AG10803 (cell line): Measurements from ENCODE around the gene TBC1D32.

ENCODE experiments used
- DNase-seq: peaks from one replicate; pipeline ENCODE4 v3.0.0; 2010; ENCODE audit warnings: low read depth
- H3K4me3 ChIP-seq: 2 replicates; pipeline ENCODE4 v1.5.1; 2011; ENCODE audit warnings: mild to moderate bottlenecking, low read length, control low read depth
- CTCF ChIP-seq: conservative IDR thresholded peaks from 2 replicates; pipeline ENCODE4 v1.5.1; 2011; ENCODE audit warnings: mild to moderate bottlenecking, low read length, control low read depth, inconsistent platforms

The TBC1D32 gene

GRCh38 chr6:121042766-121043165 is 291.5 kb downstream of the TBC1D32 start:
- no peak overlapping the region for H3K4me3 ChIP-seq
- no peak for TF ChIP-seq CTCF
- no peak for DNase-seq

- TF ChIP-seq CTCF, result no peak
- no peak for DNase-seq
- no peak overlapping the region for H3K4me3 ChIP-seq
Measured at GRCh38 chr6:121040831-121041230, 293.4 kb downstream of the TBC1D32 start.

GRCh38 chr6:121033091-121033490 is 301.2 kb downstream of the TBC1D32 start:
- H3K4me3 ChIP-seq, result no peak overlapping the region
- no peak for TF ChIP-seq CTCF
- no peak for DNase-seq

DNA sequence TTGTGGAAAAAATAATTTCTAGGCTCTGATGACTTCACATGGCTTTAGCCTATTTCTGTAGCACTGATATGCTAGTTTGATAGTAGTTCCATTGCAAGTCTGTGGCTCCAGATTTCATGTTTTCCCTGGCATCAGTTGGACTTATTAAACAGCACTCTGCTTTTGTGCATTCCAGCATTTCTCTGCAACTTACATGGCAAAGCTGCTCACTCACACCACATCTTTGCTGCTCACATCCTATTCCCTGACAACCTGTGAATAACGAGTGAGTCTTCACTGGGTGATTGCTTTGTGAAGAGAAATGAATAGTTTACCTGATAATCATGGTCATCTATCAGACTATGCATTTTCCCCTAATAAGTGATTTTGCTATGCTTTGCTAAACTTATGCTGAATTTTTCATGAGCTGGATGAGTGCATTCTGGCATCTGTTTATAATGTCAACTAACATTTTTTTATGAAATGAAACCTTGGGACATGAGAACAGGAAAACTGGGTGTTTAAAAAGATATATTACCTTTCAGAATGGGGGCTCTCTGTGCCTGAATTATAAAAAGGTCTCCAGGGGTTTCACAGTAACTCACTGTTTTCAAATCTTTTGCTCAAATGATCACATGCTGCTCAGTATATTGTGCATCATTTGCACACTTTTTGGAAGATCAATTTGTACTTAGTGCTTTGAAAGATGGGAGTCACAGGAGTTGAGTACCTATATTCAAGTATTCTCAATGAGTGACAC is 301.8 kb downstream of the TBC1D32 start:
- no peak for TF ChIP-seq CTCF
- no peak for DNase-seq

More for the DNA sequence above, 301.8 kb downstream of the TBC1D32 start:
- no peak overlapping the region for H3K4me3 ChIP-seq
